Activated T-helper 17 cell treated with anti-CD3 and anti-CD28 coated beads, Interleukin-2, amount 50 U/mL, for 72 hours (primary cell): ENCODE results near the gene TTC27. TPM values are rescaled to one million over a fixed set of nuclear protein-coding genes. Genes with fewer than 3 reads are reported as not detected.
"Not testable (repeated sequence)": the region's sequence is repeated elsewhere in the genome, so short reads cannot be mapped to it uniquely, and the experiment has no call there.

Experiments
- ATAC-seq: fragments of 150-1000 bp; cut with Tn5 transposase; replicated peaks from 2 replicates; pipeline ENCODE4 v1.10.0; 2021; ENCODE audit warnings: mild to moderate bottlenecking, moderate library complexity
- H3K27ac Mint-ChIP-seq: one replicate; pipeline ENCODE4 v1.8.0; 2022; ENCODE audit warnings: mixed read lengths
- H3K27me3 Mint-ChIP-seq: one replicate; pipeline ENCODE4 v1.8.0; 2022; ENCODE audit warnings: mixed read lengths
- H3K36me3 Mint-ChIP-seq: one replicate; pipeline ENCODE4 v1.8.0; 2022; ENCODE audit warnings: low read depth, mild to moderate bottlenecking, mixed read lengths
- H3K4me1 Mint-ChIP-seq: one replicate; pipeline ENCODE4 v1.8.0; 2022; ENCODE audit warnings: mixed read lengths
- H3K4me3 Mint-ChIP-seq: one replicate; pipeline ENCODE4 v1.8.0; 2022; ENCODE audit warnings: mild to moderate bottlenecking, mixed read lengths
- H3K9me3 Mint-ChIP-seq: one replicate; pipeline ENCODE4 v1.8.0; 2022; ENCODE audit warnings: mixed read lengths
- total RNA-seq, 2 donors: library from RNA; stranded (reverse); gene quantifications; one replicate each; pipeline ENCODE4 v1.2.3, GENCODE V29; 2022

TTC27 gene
- total RNA-seq, 2 donors from 2014 or later, result 19.5 to 32.6 TPM

- no peak for ATAC-seq
- no peaks in the 10 kb centered on the region for H3K4me1 Mint-ChIP-seq
- peaks cover 9% of the 10 kb centered on the region for H3K27me3 Mint-ChIP-seq
- no peaks in the 10 kb centered on the region for H3K9me3 Mint-ChIP-seq
- no peaks in the 10 kb centered on the region for H3K36me3 Mint-ChIP-seq
- H3K4me3 Mint-ChIP-seq, result no peak overlapping the region
- H3K27ac Mint-ChIP-seq, result no peak overlapping the region
These were observed 236.7 kb downstream of the TTC27 start for GRCh38 chr2:32864334-32865111.

DNA sequence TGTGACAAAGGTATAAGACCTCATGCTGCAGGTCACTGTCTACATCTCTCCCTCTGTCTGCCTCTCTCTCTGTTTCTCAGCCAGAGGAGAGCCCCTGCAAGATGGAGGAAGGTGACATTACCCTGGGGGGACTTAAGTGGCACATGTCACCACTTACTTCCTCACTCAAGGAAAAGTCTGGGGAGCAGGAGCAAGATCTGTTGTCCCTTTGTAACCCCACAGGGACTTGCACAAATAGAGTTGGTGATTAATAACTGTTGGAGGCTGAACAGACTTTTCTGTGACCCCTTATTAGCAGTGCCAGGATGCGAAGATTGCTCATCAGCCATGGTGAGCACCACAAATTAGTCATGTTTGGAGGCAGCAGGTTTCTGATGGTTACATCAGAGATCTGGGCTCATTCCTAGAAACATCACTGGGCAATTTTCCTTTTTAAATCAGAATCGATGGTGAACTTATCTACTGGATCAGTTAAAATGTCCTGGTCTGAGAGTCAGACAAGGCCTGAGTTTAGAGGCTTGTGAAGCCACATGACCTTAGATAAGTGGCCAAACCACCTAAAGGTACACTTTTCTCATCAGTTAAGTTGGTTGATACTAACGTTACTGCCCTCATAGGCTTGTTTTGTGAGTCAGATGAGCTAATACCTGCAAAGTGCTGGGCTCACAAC lies 237.7 kb downstream of the TTC27 start:
- no peaks in the 10 kb centered on the region for H3K4me1 Mint-ChIP-seq
- ATAC-seq, result peak; percentile 55
- H3K36me3 Mint-ChIP-seq, result no peaks in the 10 kb centered on the region
- H3K9me3 Mint-ChIP-seq, result no peaks in the 10 kb centered on the region
- H3K27ac Mint-ChIP-seq, result no peak overlapping the region
- peaks cover 6% of the 10 kb centered on the region for H3K27me3 Mint-ChIP-seq
- no peak overlapping the region for H3K4me3 Mint-ChIP-seq

- ATAC-seq, H3K4me1 Mint-ChIP-seq, H3K27ac Mint-ChIP-seq, H3K36me3 Mint-ChIP-seq, H3K9me3 Mint-ChIP-seq, H3K27me3 Mint-ChIP-seq, H3K4me3 Mint-ChIP-seq: not testable (repeated sequence)
These were observed 238.6 kb downstream of the TTC27 start for GRCh38 chr2:32866462-32866861.
